Right lobe of liver (tissue), 6 donors: ENCODE results near the gene SFT2D3. TPM values are rescaled to one million over a fixed set of nuclear protein-coding genes. Genes with fewer than 3 reads are reported as not detected.

Source experiments
- ATAC-seq, 4 donors: fragments of 200-7000 bp; cut with Tn5 transposase; one replicate each; pipeline ENCODE4 v1.9.1; 2020; ENCODE audit warnings: mild to moderate bottlenecking in 4 of 4, moderate library complexity in 4 of 4
- DNase-seq, 3 donors: peaks; one replicate each; pipeline ENCODE4 v3.0.0-alpha.2; 2020
- H3K27ac ChIP-seq, 3 donors: fragments of 200-600 bp; one replicate each; pipeline ENCODE4 v1.8.0; 2022
- H3K27me3 ChIP-seq, 2 donors: fragments of 200-600 bp; one replicate each; pipeline ENCODE4 v1.8.0; 2022
- H3K36me3 ChIP-seq, 4 donors: fragments of 200-600 bp; sonication (generic) in 1 of 4; one replicate each; pipeline versions ENCODE4 v1.5.1 to v1.8.0; 2017 to 2022; ENCODE audit warnings: control low read depth in 1 of 4
- H3K4me1 ChIP-seq, 4 donors: fragments of 200-600 bp; sonication (generic) in 1 of 4; one replicate each; pipeline versions ENCODE4 v1.5.1 to v1.8.0; 2017 to 2022; ENCODE audit warnings: control low read depth in 1 of 4
- H3K4me3 ChIP-seq, 3 donors: fragments of 200-600 bp; one replicate each; pipeline ENCODE4 v1.8.0; 2022
- H3K9me3 ChIP-seq, 4 donors: fragments of 200-600 bp; sonication (generic) in 1 of 4; one replicate each; pipeline versions ENCODE4 v1.5.1 to v1.8.0; 2017 to 2022; ENCODE audit warnings: control low read depth in 1 of 4
- POLR2A ChIP-seq: fragments of 450-650 bp; IDR thresholded peaks from one replicate; pipeline ENCODE4 v1.6.1; 2017; ENCODE audit warnings: antibody characterized with exemption, mild to moderate bottlenecking
- WGBS: methylation state at CpG from one replicate; pipeline ENCODE4 v1.1.6; 2018; ENCODE audit warnings: low coverage, low lambda C conversion rate; ENCODE audit not compliant: insufficient coverage; ENCODE audit errors: missing lambda C conversion rate; 5-methylcytosine and 5-hydroxymethylcytosine counted together
- intact Hi-C, 2 donors: fragments of 100-400 bp; cut with DNase I; formaldehyde crosslinking; loops; one replicate each; pipeline versions ENCODE4 v1.11.2 to v1.14.1; 2022
- total RNA-seq, 6 experiments: library from RNA; depleted of rRNA in 2 of 6; stranded (reverse); fragments of >200 nt in 2 of 6; fragmentation: NEBNext Ultra II Directional in 3 of 6; extraction: Animal tissue kit (Norgen Biotek cat#: 25700) in 3 of 6; gene quantifications; one replicate each; pipeline versions ENCODE4 v1.1.0 to v1.2.4, GENCODE V29; 2016 to 2023
- TF ChIP-seq, protein P1 (sequence below), 4 donors: fragments of 200-600 bp in 3 of 4; fragments of 450-650 bp in 1 of 4; IDR thresholded peaks; one replicate each; pipeline versions ENCODE4 v1.5.1 to v1.8.0; 2016 to 2022; ENCODE audit warnings: antibody characterized with exemption in 4 of 4, mild to moderate bottlenecking in 2 of 4
- donor health status: DM: no; HTN: yes; CAD: no.
- donor health status: DM: no; HTN: no; CAD: no.
- donor health status: DM: no; HTN: no; CAD: no.
- donor health status: DM: no; HTN: yes; CAD: no.
- donor health status: DM: no; HTN: yes; CAD: no.

Gene SFT2D3
- total RNA-seq, 6 experiments from 2014 or later = 1.6 to 4.7 (median 3.4) TPM

DNA sequence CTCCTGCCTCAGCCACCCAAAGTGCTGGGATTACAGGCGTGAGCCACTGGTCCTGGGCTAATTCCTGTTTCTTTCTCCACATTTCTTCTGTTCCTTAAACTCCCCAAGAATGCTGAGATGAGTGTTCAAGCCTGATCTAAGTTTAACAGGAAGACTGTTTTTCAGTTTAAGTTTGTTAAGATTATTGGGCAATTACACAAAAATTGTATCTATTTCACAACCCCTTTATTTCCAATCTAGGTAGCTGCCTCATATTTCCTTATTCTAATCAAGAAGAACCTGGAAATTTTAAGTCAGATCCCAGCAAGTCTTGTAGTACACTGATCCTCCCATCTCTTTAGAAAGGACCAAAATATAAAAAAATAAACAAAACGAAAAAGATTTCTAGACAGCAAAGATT lies 11.7 kb downstream of the SFT2D3 start:
- no peak for TF ChIP-seq POLR2A
- TF ChIP-seq, protein P1, sequence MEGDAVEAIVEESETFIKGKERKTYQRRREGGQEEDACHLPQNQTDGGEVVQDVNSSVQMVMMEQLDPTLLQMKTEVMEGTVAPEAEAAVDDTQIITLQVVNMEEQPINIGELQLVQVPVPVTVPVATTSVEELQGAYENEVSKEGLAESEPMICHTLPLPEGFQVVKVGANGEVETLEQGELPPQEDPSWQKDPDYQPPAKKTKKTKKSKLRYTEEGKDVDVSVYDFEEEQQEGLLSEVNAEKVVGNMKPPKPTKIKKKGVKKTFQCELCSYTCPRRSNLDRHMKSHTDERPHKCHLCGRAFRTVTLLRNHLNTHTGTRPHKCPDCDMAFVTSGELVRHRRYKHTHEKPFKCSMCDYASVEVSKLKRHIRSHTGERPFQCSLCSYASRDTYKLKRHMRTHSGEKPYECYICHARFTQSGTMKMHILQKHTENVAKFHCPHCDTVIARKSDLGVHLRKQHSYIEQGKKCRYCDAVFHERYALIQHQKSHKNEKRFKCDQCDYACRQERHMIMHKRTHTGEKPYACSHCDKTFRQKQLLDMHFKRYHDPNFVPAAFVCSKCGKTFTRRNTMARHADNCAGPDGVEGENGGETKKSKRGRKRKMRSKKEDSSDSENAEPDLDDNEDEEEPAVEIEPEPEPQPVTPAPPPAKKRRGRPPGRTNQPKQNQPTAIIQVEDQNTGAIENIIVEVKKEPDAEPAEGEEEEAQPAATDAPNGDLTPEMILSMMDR (IDR thresholded peaks at IDR 0.05) = no peak
- no peaks in the 10 kb centered on the region for H3K4me1 ChIP-seq
- no peak for DNase-seq
- no peak overlapping the region for H3K4me3 ChIP-seq
- H3K27ac ChIP-seq = no peak overlapping the region
- intact Hi-C loops = no loop called here
- H3K9me3 ChIP-seq = no peaks in the 10 kb centered on the region
- H3K27me3 ChIP-seq = no peaks in the 10 kb centered on the region
- peaks cover 0 to 15% (median 6%) of the 10 kb centered on the region in 4 donors for H3K36me3 ChIP-seq
- ATAC-seq = no peak
- 77% methylated on average over 2 of the region's 2 CpGs for WGBS

DNA sequence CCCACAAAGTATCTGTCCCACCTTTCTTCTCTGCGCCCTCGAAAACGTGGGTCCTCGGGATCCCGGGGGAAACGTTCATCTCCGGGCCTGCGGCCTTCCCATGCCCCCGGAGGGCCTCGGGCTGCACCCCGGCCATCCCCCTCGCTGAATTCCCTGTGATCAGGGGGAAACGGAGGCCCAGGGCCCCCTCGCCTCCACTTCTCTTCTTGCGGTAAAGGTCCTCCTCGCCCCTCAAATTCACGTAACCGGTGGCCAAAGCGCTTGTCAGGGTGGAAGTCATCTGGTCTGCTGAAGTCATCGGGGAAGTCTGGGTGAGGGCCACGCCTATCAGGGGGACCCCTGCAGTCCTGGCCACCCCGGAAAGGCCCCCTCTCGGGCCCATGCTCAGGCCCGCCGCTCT lies 12.3 kb downstream of the SFT2D3 start:
- Histone ChIP-seq H3K4me1 (no peaks in the 10 kb centered on the region), H3K9me3 (no peaks in the 10 kb centered on the region), H3K27ac (no peak overlapping the region), H3K36me3 (peaks cover 0 to 13% (median 4%) of the 10 kb centered on the region in 4 donors), H3K27me3 (no peaks in the 10 kb centered on the region), H3K4me3 (no peak overlapping the region)
- intact Hi-C loops = no loop called here
- DNase-seq (no peak), ATAC-seq (peak in 1 of 4 donors; percentile 17)
- TF ChIP-seq POLR2A = no peak
- TF ChIP-seq, protein P1 (IDR thresholded peaks at IDR 0.05) = no peak
- WGBS = 94% methylated on average over 8 of the region's 25 CpGs

DNA sequence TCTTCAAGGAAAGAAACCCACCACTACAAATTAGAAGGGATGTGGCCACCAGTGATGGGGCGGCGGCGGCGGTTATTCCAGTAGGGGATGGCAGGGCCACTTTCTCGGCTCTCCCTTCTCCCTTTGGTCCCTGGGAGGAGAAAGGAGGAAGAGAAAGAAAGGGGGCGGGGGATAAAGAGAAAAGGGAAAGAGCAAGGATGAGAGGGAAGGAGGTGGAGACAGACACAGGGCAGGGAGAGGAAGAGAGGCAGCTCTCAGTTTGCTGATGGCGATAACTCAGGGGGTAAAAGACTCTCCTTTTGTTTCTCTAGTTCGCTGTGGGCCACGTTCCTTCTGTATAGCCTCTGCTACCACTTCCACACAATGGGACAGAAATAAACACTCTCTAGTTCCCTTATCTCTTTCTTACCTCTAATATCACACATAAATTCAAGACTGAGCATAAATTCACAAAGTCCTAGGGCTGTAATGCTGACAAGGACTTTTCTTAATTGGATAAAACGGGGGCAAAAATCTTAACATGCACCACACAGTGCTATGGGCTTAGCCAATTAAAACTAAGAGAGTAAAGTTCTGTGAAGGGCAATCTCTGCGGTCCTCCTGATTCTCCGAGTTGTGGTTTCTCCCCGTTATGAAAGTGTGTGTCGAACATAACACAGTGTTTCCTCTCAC lies 14.6 kb downstream of the SFT2D3 start:
- Histone ChIP-seq H3K36me3 (peaks cover 0 to 26% (median 15%) of the 10 kb centered on the region in 4 donors), H3K27me3 (no peaks in the 10 kb centered on the region), H3K4me3 (no peak overlapping the region), H3K4me1 (no peaks in the 10 kb centered on the region), H3K27ac (no peak overlapping the region), H3K9me3 (no peaks in the 10 kb centered on the region)
- ATAC-seq = no peak
- DNase-seq = no peak
- TF ChIP-seq POLR2A = no peak
- TF ChIP-seq, protein P1 (IDR thresholded peaks at IDR 0.05) = no peak
- WGBS = 89% methylated on average over 13 of the region's 14 CpGs
- intact Hi-C loops = no loop called here

DNA sequence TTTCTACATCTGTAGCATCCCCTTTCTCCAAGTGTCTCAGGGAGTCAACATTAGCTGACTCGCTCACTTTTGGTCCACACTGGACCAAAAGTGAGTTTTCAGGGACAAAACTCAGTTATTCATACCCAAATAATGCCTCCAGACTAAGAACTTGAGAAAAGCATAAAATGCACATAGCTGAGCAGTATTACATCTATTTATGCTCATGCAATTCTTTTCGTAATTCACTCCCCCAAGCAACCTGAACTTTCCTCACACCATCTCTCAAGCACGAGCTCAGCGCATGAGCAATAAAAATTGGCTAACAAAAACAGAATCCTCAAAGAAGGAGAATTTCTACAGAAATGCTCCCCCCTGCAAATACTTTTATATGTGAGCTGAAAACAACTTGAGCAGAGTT lies 17.0 kb downstream of the SFT2D3 start:
- no peak overlapping the region for H3K4me3 ChIP-seq
- intact Hi-C loops = no loop called here
- no peaks in the 10 kb centered on the region for H3K9me3 ChIP-seq
- no peak overlapping the region for H3K27ac ChIP-seq
- H3K4me1 ChIP-seq = no peaks in the 10 kb centered on the region
- no peak for ATAC-seq
- TF ChIP-seq POLR2A = no peak
- TF ChIP-seq, protein P1 (IDR thresholded peaks at IDR 0.05) = no peak
- DNase-seq = no peak
- no peaks in the 10 kb centered on the region for H3K27me3 ChIP-seq
- WGBS = 86% methylated on average over 4 of the region's 4 CpGs
- H3K36me3 ChIP-seq = peaks cover 0 to 49% (median 26%) of the 10 kb centered on the region in 4 donors
